HCT116 (cell line): ENCODE measurements around the gene CCDC127.

Experiments used
- CTCF ChIP-seq, 3 experiments: fragments of 200-600 bp in 1 of 3; sonication (generic) in 1 of 3; IDR thresholded peaks in 2 of 3; conservative IDR thresholded peaks in 1 of 3; 2 replicates each; pipeline ENCODE4 v1.5.1; 2012 to 2017; ENCODE audit warnings: low read depth in 2 of 3, low read length in 2 of 3, antibody characterized with exemption in 1 of 3, borderline replicate concordance in 1 of 3, control low read depth in 1 of 3, mild to moderate bottlenecking in 1 of 3, mixed read lengths in 1 of 3, mixed run types in 1 of 3, moderate library complexity in 1 of 3; ENCODE audit not compliant: insufficient read depth in 1 of 3
- POLR2AphosphoS5 ChIP-seq: IDR thresholded peaks from 2 replicates; pipeline ENCODE4 v1.6.1; 2011; ENCODE audit warnings: mild to moderate bottlenecking, low read depth, low read length, moderate library complexity

DNA sequence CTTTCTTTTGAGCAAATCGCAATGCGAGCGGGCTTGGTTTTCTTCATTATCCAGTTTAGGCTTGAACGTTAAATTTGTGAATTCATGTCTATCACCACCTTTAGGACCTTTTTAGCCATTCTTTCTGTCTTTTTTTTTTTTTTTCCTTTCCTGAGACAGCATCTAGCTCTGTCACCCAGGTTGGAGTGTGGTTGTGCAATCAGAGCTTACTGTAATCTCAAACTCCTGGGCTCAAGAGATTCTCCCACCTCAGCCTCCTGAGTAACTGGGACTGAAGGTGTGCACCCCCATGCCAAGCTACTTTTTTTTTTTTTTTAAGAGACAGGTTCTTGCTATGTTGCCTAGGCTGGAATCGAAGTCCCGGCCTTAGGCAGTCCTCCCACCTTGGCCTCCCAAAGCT, 65.9 kb downstream of the CCDC127 start:
- TF ChIP-seq CTCF (IDR thresholded peaks at IDR 0.05 in 2 of 3, conservative IDR thresholded peaks at IDR 0.05 in 1 of 3; ENCODE audit: borderline replicate concordance in 1 of 3, insufficient read depth in 1 of 3, low read depth in 2 of 3, low read length in 2 of 3) (no peak), POLR2AphosphoS5 (no peak)
